GM23248 (cell line): Measurements from ENCODE around the gene DPCD. TPM values are rescaled to one million over a fixed set of nuclear protein-coding genes. Genes with fewer than 3 reads are reported as not detected.

Source experiments
- DNase-seq: peaks from one replicate; pipeline ENCODE4 v3.0.0-alpha.2; 2015
- H2AFZ ChIP-seq: fragments of 200-600 bp; sonication (generic); 2 replicates; pipeline ENCODE4 v1.6.1; 2016; ENCODE audit warnings: antibody characterized with exemption
- H3F3A ChIP-seq: fragments of 200-600 bp; sonication (generic); 2 replicates; pipeline ENCODE4 v1.6.1; 2016; ENCODE audit warnings: mild to moderate bottlenecking, antibody characterized with exemption, mixed run types; ENCODE audit not compliant: insufficient read depth
- H3K27ac ChIP-seq: fragments of 200-600 bp; sonication (generic); 2 replicates; pipeline ENCODE4 v1.5.1; 2016; ENCODE audit warnings: mild to moderate bottlenecking
- H3K27me3 ChIP-seq: fragments of 200-600 bp; sonication (generic); replicated peaks from 2 replicates; pipeline ENCODE4 v1.6.1; 2016; ENCODE audit warnings: mild to moderate bottlenecking; ENCODE audit not compliant: insufficient read depth
- H3K36me3 ChIP-seq: fragments of 200-600 bp; sonication (generic); 2 replicates; pipeline ENCODE4 v1.6.1; 2016; ENCODE audit warnings: low read depth, mild to moderate bottlenecking
- H3K4me1 ChIP-seq: fragments of 200-600 bp; sonication (generic); 2 replicates; pipeline ENCODE4 v1.6.1; 2016; ENCODE audit warnings: mild to moderate bottlenecking; ENCODE audit not compliant: insufficient read depth
- H3K4me2 ChIP-seq: fragments of 200-600 bp; sonication (generic); one replicate; pipeline ENCODE4 v1.6.1; 2016; ENCODE audit warnings: mild to moderate bottlenecking; ENCODE audit not compliant: unreplicated experiment
- H3K4me3 ChIP-seq: fragments of 200-600 bp; sonication (generic); 2 replicates; pipeline ENCODE4 v1.5.1; 2016; ENCODE audit warnings: mild to moderate bottlenecking
- H3K79me2 ChIP-seq: fragments of 200-600 bp; sonication (generic); 2 replicates; pipeline ENCODE4 v1.6.1; 2016; ENCODE audit warnings: mild to moderate bottlenecking; ENCODE audit not compliant: insufficient read depth
- H3K9ac ChIP-seq: fragments of 200-600 bp; sonication (generic); 2 replicates; pipeline ENCODE4 v1.6.1; 2016; ENCODE audit warnings: mild to moderate bottlenecking
- H3K9me2 ChIP-seq: fragments of 200-600 bp; sonication (generic); 2 replicates; pipeline ENCODE4 v1.6.1; 2016; ENCODE audit warnings: mixed run types, mild to moderate bottlenecking, moderate library complexity; ENCODE audit not compliant: insufficient read depth
- H3K9me3 ChIP-seq: fragments of 200-600 bp; sonication (generic); one replicate; pipeline ENCODE4 v1.6.1; 2017; ENCODE audit warnings: low read depth
- H4K20me1 ChIP-seq: fragments of 200-600 bp; sonication (generic); 2 replicates; pipeline ENCODE4 v1.6.0; 2016; ENCODE audit not compliant: insufficient read depth
- EZH2 ChIP-seq: fragments of 200-600 bp; sonication (generic); IDR thresholded peaks from 2 replicates; pipeline ENCODE4 v1.6.1; 2018; ENCODE audit warnings: antibody characterized with exemption, mild to moderate bottlenecking; ENCODE audit not compliant: insufficient read depth, poor library complexity, severe bottlenecking
- EZH2phosphoT487 ChIP-seq: fragments of 200-600 bp; sonication (generic); IDR thresholded peaks from 2 replicates; pipeline ENCODE4 v1.6.1; 2018; ENCODE audit warnings: antibody characterized with exemption, moderate library complexity, mild to moderate bottlenecking, low read depth; ENCODE audit not compliant: insufficient read depth
- WGBS, 2 experiments: methylation state at CpG; one replicate each; pipeline ENCODE4 v1.1.6; 2015 to 2017; ENCODE audit warnings: low lambda C conversion rate in 2 of 2, low coverage in 1 of 2; ENCODE audit errors: missing lambda C conversion rate in 2 of 2; 5-methylcytosine and 5-hydroxymethylcytosine counted together
- in situ Hi-C: fragments of 300-500 bp; cut with MboI; formaldehyde crosslinking; loops from 2 replicates; pipeline ENCODE4 v1.15.0; 2020
- polyA plus RNA-seq: library from polyadenylated mRNA; unstranded; fragments of >200 nt; fragmentation: Nextera tagmentation; extraction: Ambion mirVana; gene quantifications from 2 replicates; pipeline ENCODE4 v1.2.1, GENCODE V29; 2016
- total RNA-seq: library from RNA; depleted of rRNA; stranded (reverse); fragments of >200 nt; shearing (Covaris generic); gene quantifications from 2 replicates; pipeline ENCODE4 v1.2.3, GENCODE V29; 2014

Gene DPCD
- total and polyA plus RNA-seq, 2 experiments from 2014 or later: 57.9 to 59.9 TPM

DNA sequence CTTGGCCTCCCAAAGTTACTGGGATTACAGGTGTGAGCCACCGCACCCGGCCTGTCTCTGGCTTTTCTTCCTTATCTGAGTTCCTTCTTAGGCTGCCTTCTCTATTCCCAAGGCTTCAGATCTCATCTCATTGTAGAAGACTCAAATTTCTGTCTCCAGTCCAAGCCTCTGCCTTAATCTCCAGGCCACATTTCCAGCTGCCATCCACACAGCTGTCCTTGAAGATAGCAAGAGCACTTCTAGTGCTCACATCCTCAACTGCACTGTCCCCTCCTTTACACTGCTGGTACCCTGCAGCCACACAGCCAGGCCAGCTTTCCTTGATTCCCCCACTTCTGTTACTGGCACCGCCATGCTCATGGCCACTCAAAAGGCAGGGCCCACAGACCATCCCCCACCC lies 35.7 kb upstream of the DPCD start:
- in situ Hi-C loops: no loop called here

DNA sequence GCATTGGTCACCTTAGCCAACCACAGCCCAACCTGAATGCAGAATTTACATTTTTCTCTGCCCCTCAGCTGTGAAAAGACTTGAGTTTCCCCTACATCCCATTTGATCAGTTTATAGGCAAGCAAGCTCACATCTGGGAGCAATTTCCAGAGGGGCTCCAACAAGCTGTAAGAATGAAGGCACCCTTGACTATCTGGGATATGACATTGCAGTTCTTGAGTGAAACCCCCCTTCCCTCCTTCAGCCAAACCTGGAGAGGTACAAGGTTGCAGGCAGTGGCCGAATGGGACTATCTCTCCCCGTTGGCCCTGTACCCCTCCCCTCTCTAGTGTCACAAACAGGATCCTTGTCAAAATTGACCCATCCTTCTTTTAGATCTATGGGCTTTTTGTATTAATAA lies 30.6 kb upstream of the DPCD start:
- H3K4me3 ChIP-seq: no peak overlapping the region
- no peaks in the 10 kb centered on the region for H3F3A ChIP-seq
- H3K9me3 ChIP-seq: no peaks in the 10 kb centered on the region
- no peaks in the 10 kb centered on the region; the same call in 1 of the 2 replicates for H3K4me1 ChIP-seq
- no peaks in the 10 kb centered on the region for H3K79me2 ChIP-seq
- H3K4me2 ChIP-seq: no peak overlapping the region
- no peak for TF ChIP-seq EZH2phosphoT487
- TF ChIP-seq EZH2: no peak
- no peak overlapping the region for H3K27ac ChIP-seq
- in situ Hi-C loops: no loop called here
- no peak overlapping the region for H3K9ac ChIP-seq
- no peak for DNase-seq
- H2AFZ ChIP-seq: no peak overlapping the region
- H3K36me3 ChIP-seq: no peaks in the 10 kb centered on the region
- no peaks in the 10 kb centered on the region for H4K20me1 ChIP-seq
- no peaks in the 10 kb centered on the region for H3K9me2 ChIP-seq
- 46 to 48% methylated on average over 2 of the region's 2 CpGs for WGBS, 2 experiments
- no peaks in the 10 kb centered on the region for H3K27me3 ChIP-seq

More for the DNA sequence above, 35.7 kb upstream of the DPCD start:
- 91 to 97% methylated on average over 3 of the region's 3 CpGs for WGBS, 2 experiments
- Histone ChIP-seq H3K4me2 (no peak overlapping the region), H3K36me3 (no peaks in the 10 kb centered on the region), H2AFZ (no peak overlapping the region), H3K9me3 (no peaks in the 10 kb centered on the region), H3K9ac (no peak overlapping the region), H3K4me3 (no peak overlapping the region), H3F3A (no peaks in the 10 kb centered on the region), H3K9me2 (no peaks in the 10 kb centered on the region), H4K20me1 (no peaks in the 10 kb centered on the region), H3K4me1 (no peaks in the 10 kb centered on the region), H3K27me3 (no peaks in the 10 kb centered on the region), H3K79me2 (no peaks in the 10 kb centered on the region), H3K27ac (no peak overlapping the region)
- DNase-seq: no peak
- no peak for TF ChIP-seq EZH2

DNA sequence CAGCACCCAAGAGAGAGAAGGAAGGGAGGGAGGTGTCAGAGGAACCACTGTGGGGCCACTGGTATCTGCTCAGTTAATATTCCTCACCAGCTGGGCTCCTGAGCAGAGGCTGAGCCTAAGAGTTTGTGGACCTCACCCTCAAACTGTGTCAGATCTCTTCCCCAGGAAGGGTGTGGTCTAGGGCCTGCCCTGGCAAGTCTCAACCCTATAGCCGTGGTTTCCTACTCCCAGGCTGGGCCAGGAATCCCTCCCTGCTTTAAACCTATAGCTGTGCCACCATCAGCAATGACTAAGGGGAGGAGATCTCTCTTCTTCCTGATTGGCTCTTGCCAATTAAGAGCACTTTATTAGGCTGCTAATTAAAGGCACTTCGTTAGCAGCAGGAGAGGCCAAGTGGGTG lies 29.9 kb upstream of the DPCD start:
- WGBS, 2 experiments: 37 to 51% methylated on average over 2 of the region's 2 CpGs
- no peak for DNase-seq
- Histone ChIP-seq H3K9me2 (no peaks in the 10 kb centered on the region), H3K9ac (no peak overlapping the region), H3F3A (no peaks in the 10 kb centered on the region), H3K27ac (no peak overlapping the region), H2AFZ (no peak overlapping the region), H3K4me2 (no peak overlapping the region), H3K27me3 (no peaks in the 10 kb centered on the region), H3K4me3 (no peak overlapping the region), H4K20me1 (no peaks in the 10 kb centered on the region), H3K79me2 (no peaks in the 10 kb centered on the region), H3K9me3 (no peaks in the 10 kb centered on the region), H3K36me3 (no peaks in the 10 kb centered on the region), H3K4me1 (no peaks in the 10 kb centered on the region; the same call in 1 of the 2 replicates)
- in situ Hi-C loops: no loop called here
- TF ChIP-seq EZH2 (no peak), EZH2phosphoT487 (no peak)

DNA sequence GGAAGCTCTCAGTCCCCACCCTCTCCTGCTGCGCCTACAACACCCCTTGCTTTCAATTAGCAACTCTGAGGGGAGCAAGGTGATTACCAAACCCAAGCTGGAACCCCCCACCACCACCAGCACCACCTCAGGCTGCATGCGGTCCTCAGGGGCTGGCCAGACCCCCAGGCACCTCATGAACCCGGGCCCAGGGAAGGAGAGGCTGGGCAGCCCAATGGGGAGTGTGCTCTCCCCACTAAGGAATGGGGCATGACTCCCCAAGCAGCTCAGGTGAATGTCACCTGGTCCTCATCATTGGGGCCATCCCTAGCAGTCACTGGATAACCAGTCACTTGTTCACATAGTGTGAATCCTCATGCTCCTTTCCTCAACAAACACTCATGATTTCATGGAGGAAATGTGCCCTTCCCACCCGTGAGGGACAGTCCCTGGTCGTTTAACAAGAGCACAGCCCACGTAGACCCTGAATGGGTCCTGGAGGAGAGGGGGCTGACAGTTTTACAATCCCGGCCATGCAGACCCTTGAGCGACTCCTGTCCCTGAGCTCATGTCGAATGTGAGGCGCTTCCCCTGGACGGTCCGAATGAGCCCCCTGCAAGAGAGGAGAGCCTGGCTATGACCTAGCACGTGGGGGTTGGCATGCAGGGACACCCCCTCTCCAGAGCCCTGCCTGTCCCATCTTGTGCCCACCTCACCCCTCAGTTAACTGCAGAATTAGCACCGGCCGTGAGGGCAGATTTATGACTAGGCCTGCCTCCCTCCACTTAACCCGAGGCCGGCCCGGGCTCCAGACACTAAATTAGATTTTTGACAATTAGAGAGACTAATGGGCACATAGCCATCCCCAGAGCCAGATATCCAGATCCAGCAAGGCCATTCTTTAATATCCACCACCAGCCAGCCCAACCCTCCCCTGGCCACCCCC lies 29.2 kb upstream of the DPCD start:
- DNase-seq: no peak
- no peak overlapping the region for H3K9ac ChIP-seq
- 43 to 46% methylated on average over 17 to 18 of the region's 18 CpGs for WGBS, 2 experiments
- no peaks in the 10 kb centered on the region for H3K9me3 ChIP-seq
- H3K9me2 ChIP-seq: no peaks in the 10 kb centered on the region
- no peak overlapping the region for H2AFZ ChIP-seq
- in situ Hi-C loops: no loop called here
- no peak overlapping the region for H3K4me3 ChIP-seq
- H3K36me3 ChIP-seq: no peaks in the 10 kb centered on the region
- no peak overlapping the region for H3K27ac ChIP-seq
- H3F3A ChIP-seq: no peaks in the 10 kb centered on the region
- H4K20me1 ChIP-seq: no peaks in the 10 kb centered on the region
- no peaks in the 10 kb centered on the region for H3K27me3 ChIP-seq
- no peaks in the 10 kb centered on the region for H3K79me2 ChIP-seq
- H3K4me2 ChIP-seq: no peak overlapping the region
- TF ChIP-seq EZH2: no peak
- TF ChIP-seq EZH2phosphoT487: no peak
- H3K4me1 ChIP-seq: no peaks in the 10 kb centered on the region; the same call in 1 of the 2 replicates
